Activated CD4-positive, alpha-beta T cell treated with anti-CD3 and anti-CD28 coated beads, Interleukin-2, amount 10 ng/mL, durations not matched to agents 7 days and 5 days (primary cell): ENCODE results near the gene G0S2. TPM values are rescaled to one million over a fixed set of nuclear protein-coding genes. Genes with fewer than 3 reads are reported as not detected.

ENCODE experiments used
- CTCF ChIA-PET: fragments of 350-600 bp; sonication (Branson Sonifier 250); formaldehyde crosslinking; loops from one replicate; lab custom pipeline; 2021; ENCODE audit warnings: antibody characterized with exemption; lab: Charles Lee
- POLR2A ChIA-PET: fragments of 350-600 bp; sonication (Branson Sonifier 250); formaldehyde crosslinking; loops from one replicate; lab custom pipeline; 2021; ENCODE audit warnings: antibody characterized with exemption; lab: Charles Lee
- DNase-seq: peaks from one replicate; pipeline ENCODE4 v3.0.0-alpha.2; 2020
- H3K27ac Mint-ChIP-seq: one replicate; pipeline ENCODE4 v1.8.0; 2021; ENCODE audit warnings: mild to moderate bottlenecking, moderate library complexity, mixed read lengths
- H3K27me3 Mint-ChIP-seq: one replicate; pipeline ENCODE4 v1.8.0; 2021; ENCODE audit warnings: mixed read lengths
- H3K36me3 Mint-ChIP-seq: one replicate; pipeline ENCODE4 v1.8.0; 2021; ENCODE audit warnings: low read depth, mixed read lengths
- H3K4me1 Mint-ChIP-seq: one replicate; pipeline ENCODE4 v1.8.0; 2021; ENCODE audit warnings: mixed read lengths
- H3K4me3 Mint-ChIP-seq: one replicate; pipeline ENCODE4 v1.8.0; 2021; ENCODE audit warnings: mild to moderate bottlenecking, moderate library complexity, mixed read lengths
- H3K9me3 Mint-ChIP-seq: one replicate; pipeline ENCODE4 v1.8.0; 2021; ENCODE audit warnings: mixed read lengths
- total RNA-seq, 2 experiments: library from RNA; stranded (reverse); gene quantifications; one replicate each; pipeline ENCODE4 v1.2.3, GENCODE V29; 2021

The G0S2 gene
- total RNA-seq, 2 experiments from 2014 or later = 0.56 to 0.64 TPM

DNA sequence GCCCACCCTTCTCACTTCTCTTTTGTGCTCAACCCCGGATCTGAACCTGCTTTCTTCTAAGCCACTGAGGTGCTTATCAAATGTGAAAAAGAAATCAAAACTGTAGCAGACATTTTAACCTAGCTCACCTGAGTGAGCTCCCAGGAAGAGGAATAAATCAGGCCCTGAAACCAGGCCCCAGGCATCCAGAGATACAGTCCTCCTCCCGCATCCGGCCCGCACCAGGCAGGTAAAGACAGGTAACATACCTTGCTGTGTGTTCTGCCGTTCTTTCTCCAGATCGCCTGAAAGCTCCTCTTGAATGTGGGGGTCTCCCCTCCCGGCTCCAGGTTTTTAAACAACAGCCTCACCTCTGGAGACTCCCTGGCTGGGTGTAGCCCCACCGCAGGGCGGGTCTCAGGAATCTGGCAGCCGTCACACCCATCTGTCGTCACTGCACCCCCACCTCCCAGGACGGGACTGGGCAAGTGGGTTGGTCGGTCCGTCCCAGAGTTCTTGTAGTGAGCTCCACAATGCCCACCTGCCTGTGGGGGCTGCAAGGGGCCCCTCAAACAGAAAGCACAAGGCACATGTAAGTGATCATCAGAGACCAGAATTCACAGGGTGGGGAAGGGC lies 23.0 kb upstream of the G0S2 start, which contains the start of gene LAMB3:
Gene LAMB3, minus strand, starts transcription at position 305 of the 615 bp plus-strand sequence. CDS start 1,481 bp downstream, outside the sequence.
- Mint-ChIP-seq H3K27me3 (no peaks in the 10 kb centered on the region), H3K27ac (peak within 1 kb of the TSS; percentile 83), H3K4me3 (no peak within 1 kb of the TSS), H3K9me3 (no peaks in the 10 kb centered on the region), H3K36me3 (no peaks in the 10 kb centered on the region), H3K4me1 (peaks cover 39% of the 10 kb centered on the region)
- no peak for DNase-seq
- ChIA-PET CTCF (interaction anchor here (0.7 to 2.0 kb wide), 10 partner anchors 10 to 104 kb away, joined by 3 to 7 read pairs (median 4); partner anchors contain the start of gene TRAF3IP3), POLR2A (no interaction called here)

GRCh38 chr1:209652873-209653401 lies 22.3 kb upstream of the G0S2 start:
- peak; percentile 12 for DNase-seq
- Mint-ChIP-seq H3K4me1 (peaks cover 39% of the 10 kb centered on the region), H3K36me3 (no peaks in the 10 kb centered on the region), H3K27me3 (no peaks in the 10 kb centered on the region), H3K9me3 (no peaks in the 10 kb centered on the region), H3K27ac (no peak overlapping the region), H3K4me3 (no peak overlapping the region)
- POLR2A ChIA-PET = no interaction called here
- CTCF ChIA-PET = interaction anchor here (0.6 to 2.0 kb wide), 12 partner anchors 11 to 1606 kb away, joined by 3 to 7 read pairs (median 3); partner anchors contain the start of gene TRAF3IP3

DNA sequence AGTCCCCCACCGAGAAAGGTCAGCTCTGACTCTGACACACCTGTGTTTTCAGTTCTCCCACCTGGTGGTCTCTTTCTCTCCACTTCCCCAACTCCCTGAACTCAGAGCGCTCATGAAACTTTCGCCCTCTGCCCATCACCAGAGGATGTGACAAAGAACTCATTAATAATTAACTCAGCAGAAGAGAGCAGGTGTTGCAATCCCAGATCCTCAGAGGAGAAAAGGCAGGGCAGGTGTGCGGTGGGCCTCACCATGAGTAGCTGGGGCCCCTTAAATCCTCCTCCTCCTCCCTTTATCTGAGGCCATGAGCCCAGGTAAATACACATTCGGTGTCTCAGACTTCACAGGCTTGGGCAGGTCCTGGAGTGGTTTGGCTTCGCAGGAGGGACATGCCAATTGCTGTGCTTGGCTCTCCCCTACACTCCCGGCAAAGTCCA lies 21.3 kb upstream of the G0S2 start:
- no peaks in the 10 kb centered on the region for H3K36me3 Mint-ChIP-seq
- H3K27me3 Mint-ChIP-seq = no peaks in the 10 kb centered on the region
- DNase-seq = no peak
- H3K9me3 Mint-ChIP-seq = no peaks in the 10 kb centered on the region
- peak overlapping the region; percentile 9 for H3K27ac Mint-ChIP-seq
- ChIA-PET POLR2A (no interaction called here), CTCF (interaction anchor here (0.6 to 2.1 kb wide), 7 partner anchors 11 to 195 kb away, joined by 3 to 10 read pairs (median 3); no protein-coding TSS in a partner anchor)
- no peak overlapping the region for H3K4me3 Mint-ChIP-seq
- H3K4me1 Mint-ChIP-seq = peaks cover 40% of the 10 kb centered on the region

- Mint-ChIP-seq H3K4me1 (peaks cover 37% of the 10 kb centered on the region), H3K27ac (no peak overlapping the region)
- CTCF ChIA-PET = interaction anchor here (1.0 to 5.9 kb wide), 5 partner anchors 9 to 79 kb away, joined by 3 to 20 read pairs (median 4); partner anchors contain the start of gene G0S2
Observed at GRCh38 chr1:209655411-209656231, 19.6 kb upstream of the G0S2 start.

GRCh38 chr1:209657140-209657879 lies 17.9 kb upstream of the G0S2 start:
- DNase-seq = no peak
- Mint-ChIP-seq H3K36me3 (no peaks in the 10 kb centered on the region), H3K27me3 (no peaks in the 10 kb centered on the region), H3K4me3 (no peak overlapping the region), H3K27ac (no peak overlapping the region), H3K9me3 (no peaks in the 10 kb centered on the region), H3K4me1 (peaks cover 22% of the 10 kb centered on the region)
- POLR2A ChIA-PET = no interaction called here
- CTCF ChIA-PET = interaction anchor here (1.0 to 5.9 kb wide), 2 partner anchors 17 to 42 kb away, joined by 3 to 20 read pairs; partner anchors contain the start of gene G0S2

More at GRCh38 chr1:209655411-209656231, 19.6 kb upstream of the G0S2 start:
- no peak for DNase-seq
- POLR2A ChIA-PET = no interaction called here
- H3K27me3 Mint-ChIP-seq = no peaks in the 10 kb centered on the region
- no peaks in the 10 kb centered on the region for H3K36me3 Mint-ChIP-seq
- H3K4me3 Mint-ChIP-seq = no peak overlapping the region
- no peaks in the 10 kb centered on the region for H3K9me3 Mint-ChIP-seq

- Mint-ChIP-seq H3K4me3 (no peak overlapping the region), H3K36me3 (no peaks in the 10 kb centered on the region), H3K4me1 (peaks cover 18% of the 10 kb centered on the region), H3K27ac (no peak overlapping the region), H3K27me3 (no peaks in the 10 kb centered on the region), H3K9me3 (no peaks in the 10 kb centered on the region)
- no peak for DNase-seq
- POLR2A ChIA-PET = interaction anchor here (0.6 kb wide), 1 partner anchor 1286 kb away, joined by 4 read pairs; no protein-coding TSS in a partner anchor
- CTCF ChIA-PET = interaction anchor here (1.0 to 5.9 kb wide), 3 partner anchors 16 to 42 kb away, joined by 3 to 20 read pairs (median 3); partner anchors contain the start of gene G0S2
Observed at GRCh38 chr1:209657918-209658317, 17.3 kb upstream of the G0S2 start.

GRCh38 chr1:209659909-209660308 lies 15.3 kb upstream of the G0S2 start:
- Mint-ChIP-seq H3K27ac (no peak overlapping the region), H3K27me3 (no peaks in the 10 kb centered on the region), H3K9me3 (no peaks in the 10 kb centered on the region), H3K4me1 (peaks cover 14% of the 10 kb centered on the region), H3K36me3 (no peaks in the 10 kb centered on the region), H3K4me3 (no peak overlapping the region)
- ChIA-PET POLR2A (no interaction called here), CTCF (interaction anchor here (1.2 to 5.9 kb wide), 2 partner anchors 11 to 14 kb away, joined by 3 to 20 read pairs; partner anchors contain the start of gene G0S2)
- no peak for DNase-seq

GRCh38 chr1:209661071-209661470 lies 14.1 kb upstream of the G0S2 start:
- H3K27me3 Mint-ChIP-seq = no peaks in the 10 kb centered on the region
- H3K36me3 Mint-ChIP-seq = no peaks in the 10 kb centered on the region
- no peaks in the 10 kb centered on the region for H3K9me3 Mint-ChIP-seq
- DNase-seq = no peak
- ChIA-PET CTCF (interaction anchor here (0.6 to 5.9 kb wide), 5 partner anchors 12 to 1787 kb away, joined by 3 to 20 read pairs (median 4); partner anchors contain the start of genes CAMK1G and G0S2), POLR2A (no interaction called here)
- no peak overlapping the region for H3K27ac Mint-ChIP-seq
- peaks cover 14% of the 10 kb centered on the region for H3K4me1 Mint-ChIP-seq
- no peak overlapping the region for H3K4me3 Mint-ChIP-seq

- no peaks in the 10 kb centered on the region for H3K27me3 Mint-ChIP-seq
- no peak for DNase-seq
- no peak overlapping the region for H3K4me3 Mint-ChIP-seq
- POLR2A ChIA-PET = no interaction called here
- no peak overlapping the region for H3K27ac Mint-ChIP-seq
- CTCF ChIA-PET = no interaction called here
- H3K9me3 Mint-ChIP-seq = no peaks in the 10 kb centered on the region
- H3K36me3 Mint-ChIP-seq = no peaks in the 10 kb centered on the region
- H3K4me1 Mint-ChIP-seq = peaks cover 14% of the 10 kb centered on the region
Observed at GRCh38 chr1:209662879-209663327, 12.3 kb upstream of the G0S2 start.

- POLR2A ChIA-PET = no interaction called here
- Mint-ChIP-seq H3K4me3 (no peak overlapping the region), H3K27ac (no peak overlapping the region)
Observed at GRCh38 chr1:209667103-209667502, 8.1 kb upstream of the G0S2 start.

DNA sequence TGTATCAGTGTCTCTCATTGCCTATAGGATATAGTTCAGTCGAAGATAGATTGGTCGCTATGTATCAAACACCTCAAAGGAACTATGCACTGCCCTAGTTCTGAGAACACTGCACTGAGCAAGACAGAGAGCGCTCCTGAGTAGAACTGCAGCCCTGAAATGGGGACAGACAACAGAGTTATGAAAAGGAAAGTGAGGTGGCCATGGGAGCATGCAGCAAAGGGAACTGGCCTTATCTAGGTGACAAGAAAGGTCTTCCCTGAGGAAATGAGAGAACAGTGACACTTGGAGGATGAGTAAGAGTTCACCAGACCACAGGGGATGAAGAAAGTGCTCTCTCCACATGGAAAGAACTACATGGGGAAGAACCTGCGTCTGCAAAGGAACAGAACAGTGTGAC lies 7.5 kb upstream of the G0S2 start:
- POLR2A ChIA-PET = no interaction called here

More at GRCh38 chr1:209667103-209667502, 8.1 kb upstream of the G0S2 start:
- DNase-seq = no peak
- no peaks in the 10 kb centered on the region for H3K27me3 Mint-ChIP-seq
- CTCF ChIA-PET = interaction anchor here (0.8 to 3.6 kb wide), 5 partner anchors 9 to 54 kb away, joined by 3 to 17 read pairs (median 3); partner anchors contain the start of gene G0S2
- no peaks in the 10 kb centered on the region for H3K36me3 Mint-ChIP-seq
- H3K4me1 Mint-ChIP-seq = peaks cover 12% of the 10 kb centered on the region
- H3K9me3 Mint-ChIP-seq = peaks cover 3% of the 10 kb centered on the region

More for the DNA sequence above, 7.5 kb upstream of the G0S2 start:
- Mint-ChIP-seq H3K27me3 (no peaks in the 10 kb centered on the region), H3K4me1 (peaks cover 16% of the 10 kb centered on the region), H3K27ac (no peak overlapping the region), H3K9me3 (peaks cover 3% of the 10 kb centered on the region), H3K36me3 (no peaks in the 10 kb centered on the region), H3K4me3 (no peak overlapping the region)
- CTCF ChIA-PET = interaction anchor here (1.8 to 3.6 kb wide), 2 partner anchors 8 to 21 kb away, joined by 6 to 17 read pairs; partner anchors contain the start of gene G0S2
- no peak for DNase-seq
